HG03064 (cell line): ENCODE data around the gene MTRFR.
"Not testable (repeated sequence)": the region's sequence is repeated elsewhere in the genome, so short reads cannot be mapped to it uniquely, and the experiment has no call there.

Source experiments
- ATAC-seq: cut with Tn5 transposase; IDR thresholded peaks from one replicate; pipeline ENCODE4 v1.9.1; 2021; ENCODE audit warnings: low read depth; ENCODE audit not compliant: unreplicated experiment

Gene MTRFR

DNA sequence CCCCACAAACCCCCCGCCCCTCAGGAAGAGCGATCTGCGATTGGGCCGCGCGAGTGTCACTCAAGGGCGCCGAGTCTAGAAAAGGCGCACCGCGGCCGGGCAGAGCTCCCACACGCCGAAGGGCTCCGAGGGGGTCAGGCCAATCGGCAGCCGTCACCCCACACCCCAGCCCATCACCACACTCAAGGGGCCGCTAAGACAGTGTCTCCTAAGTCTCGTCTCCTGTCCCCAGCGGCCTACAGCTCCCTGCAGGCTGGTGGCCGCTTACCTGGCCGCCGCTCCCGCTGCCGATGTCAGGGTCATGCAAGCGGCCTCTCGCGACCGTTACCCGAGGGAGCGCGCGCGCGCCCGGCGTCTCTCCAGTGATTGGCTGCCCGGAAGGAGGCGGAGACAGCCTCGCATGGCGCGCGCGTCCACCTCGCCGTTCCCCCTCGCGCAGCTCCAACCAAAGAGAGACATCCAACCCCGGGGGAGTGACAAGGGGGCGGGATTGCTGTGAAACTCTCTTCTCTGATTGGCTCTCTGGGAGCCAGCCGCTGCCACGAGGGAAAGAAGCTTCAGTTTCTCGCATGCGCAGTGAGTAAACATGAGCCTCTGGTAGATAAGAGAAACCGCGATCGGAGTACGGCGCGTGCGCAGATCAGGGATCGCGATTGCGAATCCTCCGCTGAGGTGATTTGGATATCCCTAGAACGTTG, at the start of gene MTRFR, which contains the start of gene MPHOSPH9:
MTRFR (plus strand) TSS at position 630 of the 698 bp plus-strand sequence. CDS start 20,239 bp downstream, outside the sequence.
MPHOSPH9 (minus strand) TSS at position 335 of the 698 bp plus-strand sequence. CDS start 2,777 bp downstream, outside the sequence.
- ATAC-seq, result peak; percentile 72

GRCh38 chr12:123187637-123188036, 45.6 kb upstream of the MTRFR start:
- no peak for ATAC-seq

- ATAC-seq, result no peak
Measured at GRCh38 chr12:123199936-123200335, 33.3 kb upstream of the MTRFR start.

DNA sequence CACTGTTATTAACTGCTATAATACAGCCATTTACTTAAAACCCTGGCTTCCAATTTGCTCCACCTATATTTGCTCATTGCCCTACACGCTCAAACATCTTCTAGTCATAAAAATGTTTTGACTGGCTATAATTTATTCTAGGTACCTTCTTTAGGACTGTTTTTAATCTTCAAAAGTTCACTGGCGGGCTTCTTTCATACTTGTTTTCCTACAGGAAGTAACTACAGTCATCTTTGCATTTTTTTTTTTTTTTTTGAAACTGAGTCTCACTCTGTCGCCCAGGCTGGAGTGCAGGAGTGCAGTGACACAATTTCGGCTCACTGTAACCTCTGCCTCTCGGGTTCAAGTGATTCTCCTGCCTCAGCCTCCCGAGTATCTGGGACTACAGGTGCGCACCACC, 32.8 kb upstream of the MTRFR start:
- no peak for ATAC-seq

- ATAC-seq, result not testable (repeated sequence)
Measured at GRCh38 chr12:123206794-123207193, 26.4 kb upstream of the MTRFR start.

DNA sequence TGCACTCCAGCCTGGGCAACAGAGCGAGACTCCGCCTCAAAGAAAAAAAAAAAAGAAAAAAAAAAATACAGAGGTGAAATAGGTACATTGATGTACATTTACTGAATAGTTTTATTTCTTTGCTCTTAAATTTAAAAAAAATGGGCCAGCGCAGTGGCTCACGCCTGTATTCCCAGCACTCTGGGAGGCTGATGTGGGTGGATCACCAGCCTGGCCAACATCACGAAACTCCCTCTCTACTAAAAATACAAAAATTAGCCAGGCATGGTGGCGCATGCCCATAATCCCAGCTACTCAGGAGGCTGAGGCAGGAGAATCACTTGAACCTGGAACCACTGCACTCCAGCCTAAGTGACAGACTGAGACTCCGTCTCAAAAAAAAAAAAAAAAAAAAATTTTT, 25.4 kb upstream of the MTRFR start:
- ATAC-seq, result not testable (repeated sequence)

- ATAC-seq, result peak; percentile 56
Measured at GRCh38 chr12:123223241-123223668, 10.0 kb upstream of the MTRFR start.

GRCh38 chr12:123225443-123225842, 7.8 kb upstream of the MTRFR start:
- ATAC-seq, result no peak

GRCh38 chr12:123227581-123228258, 5.5 kb upstream of the MTRFR start:
- ATAC-seq, result no peak

DNA sequence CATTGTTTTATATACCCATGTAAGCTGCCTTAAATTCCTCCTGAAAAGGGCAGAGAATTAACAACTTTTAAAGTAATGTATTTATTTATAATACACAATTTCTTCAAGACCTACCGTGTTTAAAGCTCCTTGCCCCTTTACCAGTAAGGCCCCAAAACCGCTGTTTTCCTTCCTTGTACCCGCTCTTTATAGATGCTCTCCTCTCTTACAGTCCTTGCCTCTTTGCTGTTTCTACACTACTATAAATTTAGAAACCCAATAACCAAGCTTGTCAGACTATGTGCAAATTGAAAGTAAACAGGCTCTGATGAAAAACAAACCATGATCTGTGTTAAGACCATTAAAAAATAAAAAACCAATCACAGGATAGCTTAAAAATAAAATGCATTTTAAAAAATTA, 4.2 kb upstream of the MTRFR start:
- no peak for ATAC-seq

DNA sequence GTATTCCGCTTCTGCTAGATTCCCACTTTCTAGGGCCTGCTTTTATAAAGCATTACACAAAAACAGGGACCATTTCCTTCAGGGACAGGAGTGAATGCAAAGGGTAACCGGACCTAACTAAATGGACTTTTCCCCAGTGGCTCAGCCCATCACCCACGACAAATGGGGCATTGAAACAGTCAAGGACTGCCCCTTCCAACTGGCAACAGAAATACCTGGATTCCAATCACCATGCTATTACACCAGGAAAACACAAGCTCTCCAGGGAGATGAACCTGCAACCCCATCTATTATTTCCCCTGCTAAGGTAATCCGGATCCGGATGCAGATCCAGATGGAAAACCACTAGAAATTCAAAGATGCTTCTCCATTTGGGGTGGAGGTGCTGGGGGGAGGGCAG, 1.3 kb upstream of the MTRFR start:
- no peak for ATAC-seq

DNA sequence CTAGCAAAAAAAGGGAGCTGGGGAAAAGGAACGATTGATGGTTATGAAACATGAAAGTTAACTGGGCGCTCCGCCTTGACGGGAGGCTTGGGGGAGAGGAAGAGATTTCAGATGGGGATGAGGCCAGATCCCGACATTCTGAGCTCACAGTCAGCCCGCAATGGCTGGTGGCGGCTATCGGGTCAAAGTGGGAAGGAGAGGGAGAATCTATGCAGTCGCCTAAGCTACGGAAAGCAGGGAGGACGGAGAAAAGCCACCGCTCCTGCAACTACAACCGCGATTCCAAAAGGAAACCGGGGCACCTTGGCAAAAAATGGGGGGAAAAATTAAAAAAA, 797 bp upstream of the MTRFR start:
- no peak for ATAC-seq

- ATAC-seq, result peak; percentile 6
Measured at GRCh38 chr12:123233505-123234308, 471 bp downstream of the MTRFR start.

DNA sequence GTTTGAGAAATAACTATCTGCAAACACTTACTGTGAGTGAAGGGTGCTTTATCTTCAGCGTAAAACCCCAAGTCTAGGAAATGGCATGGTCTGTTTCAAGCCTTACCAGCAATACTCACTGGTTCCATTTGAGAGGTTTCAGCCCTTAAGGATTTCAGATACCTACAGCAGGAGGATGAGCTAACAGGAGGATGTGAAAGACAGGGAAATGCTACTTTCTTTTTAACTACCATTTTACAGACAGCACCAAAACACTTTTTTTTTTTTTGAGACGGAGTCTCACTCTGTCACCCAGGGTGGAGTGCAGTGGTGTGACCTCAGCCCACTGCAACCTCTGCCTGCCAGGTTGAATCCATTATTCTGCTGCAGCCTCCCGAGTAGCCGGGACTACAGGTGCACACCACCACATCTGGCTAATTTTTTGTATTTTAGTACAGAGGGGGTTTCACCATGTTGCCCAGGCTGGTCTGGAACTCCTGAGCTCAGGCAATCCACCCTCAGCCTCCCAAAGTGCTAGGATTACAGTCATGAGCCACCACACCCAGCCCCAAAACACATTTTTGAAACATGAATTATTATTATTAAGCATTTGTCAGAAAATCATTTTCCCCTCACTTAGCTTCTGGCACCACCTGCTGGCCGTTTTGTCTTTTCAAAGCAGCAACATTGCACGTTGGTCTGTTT, 4.6 kb downstream of the MTRFR start:
- no peak for ATAC-seq

DNA sequence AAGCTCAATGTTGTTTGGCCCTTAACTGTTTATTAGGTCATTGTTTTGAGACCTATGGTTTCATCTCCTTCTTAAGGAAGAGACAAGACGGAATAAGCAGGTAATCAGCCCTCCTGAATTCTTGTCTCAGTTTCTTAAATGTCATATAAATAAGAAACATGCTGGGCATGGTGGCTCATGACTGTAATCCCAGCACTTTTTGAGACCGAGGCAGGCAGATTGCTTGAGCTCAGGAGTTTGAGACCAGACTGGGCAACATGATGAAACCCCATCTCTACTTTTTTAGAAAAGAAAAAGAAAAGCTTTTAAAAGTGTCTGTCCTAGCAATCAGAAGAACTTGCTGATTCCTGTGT, 5.1 kb downstream of the MTRFR start:
- no peak for ATAC-seq

GRCh38 chr12:123238961-123239360, 5.7 kb downstream of the MTRFR start:
- ATAC-seq, result no peak

DNA sequence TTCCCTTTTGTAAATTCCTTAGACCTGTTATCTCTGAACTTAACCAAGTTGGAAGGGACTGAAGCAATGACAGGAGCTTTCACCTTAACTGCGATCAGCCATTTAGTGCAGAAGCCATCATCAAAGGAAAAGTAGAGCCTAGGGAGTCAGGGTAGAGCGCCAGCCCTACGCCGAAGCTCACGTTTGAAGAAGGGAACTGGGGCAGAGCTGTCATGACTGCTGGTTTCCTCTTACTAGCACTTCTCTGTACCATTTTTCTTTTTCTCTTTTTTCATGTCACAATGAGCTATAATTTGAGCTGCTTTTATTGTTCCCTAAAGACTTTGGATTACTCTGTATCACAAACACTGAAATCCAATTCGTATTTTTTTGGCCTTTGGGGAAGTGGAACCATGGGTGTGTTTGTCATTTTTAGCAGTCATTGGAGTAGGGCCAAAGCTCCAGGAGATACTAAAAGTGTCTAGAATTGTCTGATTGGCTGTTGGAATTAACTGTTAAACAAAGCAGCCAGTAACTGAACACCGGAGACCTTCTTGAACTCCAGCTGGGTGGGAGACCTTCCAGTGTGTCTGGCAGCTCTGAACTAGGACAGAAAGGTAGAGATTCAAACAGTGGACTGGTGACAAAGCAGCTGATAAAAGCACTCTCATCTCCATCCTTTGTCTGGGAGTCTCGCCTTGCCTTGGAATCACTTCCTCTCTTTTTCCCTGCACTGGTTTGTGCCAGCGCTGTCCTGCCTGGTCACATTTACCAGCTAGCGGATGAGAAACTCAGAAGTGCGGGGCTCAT, 9.1 kb downstream of the MTRFR start:
- ATAC-seq, result no peak

DNA sequence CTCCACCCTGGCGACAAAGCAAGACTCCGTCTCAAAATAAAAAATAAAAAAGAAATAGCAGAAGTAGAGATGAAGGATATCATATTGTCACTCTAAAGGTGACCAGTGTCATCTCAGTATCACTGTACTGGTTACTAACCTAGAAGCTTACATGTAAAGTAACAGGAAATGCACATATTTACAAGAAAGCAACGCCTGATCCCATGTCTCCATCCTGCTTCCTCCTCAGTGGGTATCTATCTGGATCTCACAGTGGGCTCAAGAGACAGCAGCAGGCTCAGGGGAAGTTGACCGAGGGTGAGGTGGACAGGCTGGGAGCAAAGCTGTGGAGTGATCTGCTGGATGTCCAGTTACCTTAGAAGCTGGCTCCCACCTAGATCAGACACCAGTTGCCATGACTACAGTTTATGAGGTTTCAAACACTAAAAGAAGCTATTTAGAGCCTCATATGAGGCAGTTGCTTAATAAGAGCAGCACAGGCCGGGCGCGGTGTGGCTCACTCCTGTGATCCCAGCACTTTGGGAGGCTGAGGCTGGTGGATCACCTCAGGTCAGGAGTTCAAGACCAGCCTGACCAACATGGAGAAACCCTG, 10.5 kb downstream of the MTRFR start:
- no peak for ATAC-seq

DNA sequence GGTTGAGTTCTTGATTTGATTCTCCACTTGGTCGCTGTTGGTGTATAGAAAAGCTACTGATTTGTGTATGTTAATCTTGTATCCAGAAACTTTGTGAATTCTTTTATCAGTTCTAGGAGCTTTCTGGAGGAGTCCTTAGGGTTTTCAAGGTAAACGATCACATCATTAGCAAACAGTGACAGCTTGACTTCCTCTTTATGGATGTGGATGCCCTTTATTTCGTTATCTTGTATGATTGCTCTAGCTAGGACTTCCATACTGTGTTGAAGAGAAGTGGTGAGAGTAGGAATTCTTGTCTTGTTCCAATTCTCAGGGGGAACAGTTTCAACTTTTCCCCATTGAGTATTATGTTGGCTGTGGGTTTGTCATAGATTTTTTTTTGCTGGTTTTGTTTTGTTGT, 12.4 kb downstream of the MTRFR start:
- ATAC-seq, result no peak

GRCh38 chr12:123248129-123248528, 14.9 kb downstream of the MTRFR start:
- not testable (repeated sequence) for ATAC-seq
